Glomerular visceral epithelial cell (primary cell): Measurements from ENCODE around the gene SLC35B4.

Source experiments
- DNase-seq: peaks from one replicate; pipeline ENCODE4 v3.0.0-alpha.2; 2016; ENCODE audit errors: extremely low spot score

The SLC35B4 gene

GRCh38 chr7:134316539-134317344 is at the start of gene SLC35B4:
TSS of gene SLC35B4 (minus strand) at chr7:134316930. CDS start at chr7:134316751, 179 bp downstream.
- DNase-seq, result peak; percentile 96

DNA sequence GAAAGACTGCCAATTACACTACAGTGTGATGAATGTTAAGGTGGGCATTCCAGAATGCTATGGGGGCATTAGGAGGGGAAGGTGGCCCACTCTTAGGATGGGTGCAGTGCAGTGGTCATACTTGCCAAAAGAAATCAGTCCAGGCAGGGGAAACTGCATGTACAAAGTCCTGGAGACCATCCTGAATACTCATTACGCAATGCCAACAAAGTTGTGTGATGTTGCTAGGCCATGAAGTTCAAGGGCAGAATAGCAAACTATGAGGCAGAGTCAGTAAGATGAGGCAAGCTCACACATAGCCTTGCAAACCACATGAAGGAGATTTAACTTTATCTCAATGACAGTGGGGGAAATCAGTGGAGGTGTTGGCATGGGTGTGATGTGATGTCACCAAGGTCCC is 49.8 kb upstream of the SLC35B4 start:
- DNase-seq, result no peak

GRCh38 chr7:134365341-134366054 is 48.8 kb upstream of the SLC35B4 start:
- no peak for DNase-seq

DNA sequence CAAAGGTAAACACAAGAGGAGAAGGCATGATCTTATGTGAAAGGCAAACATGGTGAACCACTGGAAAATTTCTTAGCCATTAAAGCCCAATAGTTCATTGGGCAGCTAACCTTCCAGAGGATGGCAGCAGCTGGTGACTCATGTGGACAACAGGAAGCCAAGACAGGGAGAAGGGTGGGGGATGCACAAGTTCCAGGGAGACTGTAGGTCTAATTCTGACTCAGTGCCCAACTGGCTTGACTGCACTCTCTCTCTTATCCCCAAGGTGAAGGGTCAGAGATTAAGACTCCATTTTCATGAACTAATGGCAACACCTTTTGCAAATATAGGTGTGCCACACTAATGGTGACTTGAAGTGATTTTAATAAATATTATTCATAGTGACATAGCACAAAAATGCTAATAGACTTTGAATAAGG is 47.9 kb upstream of the SLC35B4 start:
- peak; percentile 56 for DNase-seq

DNA sequence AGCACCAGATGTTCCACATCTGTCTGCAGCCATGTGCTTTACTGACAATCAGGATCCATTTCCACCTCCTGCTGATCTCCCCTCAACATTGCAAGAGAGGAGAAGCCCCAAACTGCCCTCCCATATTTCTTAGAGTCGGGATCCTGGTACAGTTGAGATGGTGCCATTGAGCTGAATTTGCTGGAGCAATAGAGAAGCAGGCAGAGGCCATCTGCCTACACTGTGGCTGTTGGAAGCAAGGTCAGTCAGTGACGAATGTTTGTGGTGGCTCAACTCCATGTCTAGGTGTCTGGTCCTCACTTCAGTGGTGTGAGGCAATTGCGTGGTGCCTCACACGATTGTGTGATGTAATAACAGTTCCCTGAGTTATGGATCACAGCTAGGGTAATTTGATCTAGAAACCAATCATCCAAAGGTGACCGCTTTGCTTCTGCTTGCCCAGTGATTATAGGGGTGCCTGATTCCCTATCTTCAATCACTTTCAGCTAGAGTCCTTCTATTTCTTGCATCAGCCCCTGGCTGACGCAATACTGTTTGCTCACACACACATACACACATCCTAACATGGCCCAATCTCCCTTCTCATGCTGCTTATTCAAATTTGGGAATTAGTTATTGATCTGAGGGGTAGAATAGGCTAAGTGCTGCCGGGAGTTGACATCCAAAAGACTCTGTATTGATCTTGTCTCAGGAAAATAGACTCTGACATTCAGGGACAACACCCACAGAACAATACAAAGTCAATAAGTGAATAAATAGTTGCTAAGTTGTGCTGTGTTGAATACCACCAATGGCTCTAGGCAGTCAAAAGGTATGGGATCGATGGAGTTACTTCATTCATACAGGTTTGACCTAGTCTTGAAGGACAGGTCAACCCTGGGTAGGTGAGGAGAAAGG is 46.1 kb upstream of the SLC35B4 start:
- DNase-seq, result no peak

GRCh38 chr7:134359787-134360432 is 43.2 kb upstream of the SLC35B4 start:
- no peak for DNase-seq

GRCh38 chr7:134357486-134357885 is 40.8 kb upstream of the SLC35B4 start:
- DNase-seq, result no peak

GRCh38 chr7:134356421-134356936 is 39.7 kb upstream of the SLC35B4 start:
- no peak for DNase-seq

GRCh38 chr7:134355927-134356326 is 39.2 kb upstream of the SLC35B4 start:
- DNase-seq, result no peak

DNA sequence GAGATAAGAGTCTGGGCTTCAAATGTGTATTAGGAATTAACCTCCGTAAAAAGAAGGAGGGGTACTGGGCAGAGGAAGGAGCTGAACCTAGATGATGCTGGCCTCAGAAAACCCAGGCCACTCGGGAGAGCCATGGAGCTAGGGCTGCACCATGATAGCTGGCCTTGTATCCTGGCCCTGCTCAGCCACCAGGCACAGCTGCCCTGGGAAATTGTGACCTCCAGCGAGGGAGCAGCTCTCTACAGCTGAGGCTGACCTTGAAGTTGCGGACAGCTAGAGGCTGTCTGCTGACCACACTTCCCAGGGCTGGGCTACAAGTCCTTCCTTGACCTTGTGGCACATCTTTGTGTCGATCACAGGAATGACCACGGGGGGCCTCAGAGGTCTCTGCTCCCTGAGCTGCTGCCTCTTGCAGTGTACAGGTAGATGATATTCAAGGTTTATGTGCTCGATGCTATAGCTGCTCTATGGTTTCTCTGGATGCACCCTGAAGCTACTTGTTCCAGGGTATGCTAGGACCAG is 38.3 kb upstream of the SLC35B4 start:
- DNase-seq, result no peak

- DNase-seq, result no peak
Observed at GRCh38 chr7:134353411-134353810, 36.7 kb upstream of the SLC35B4 start.

DNA sequence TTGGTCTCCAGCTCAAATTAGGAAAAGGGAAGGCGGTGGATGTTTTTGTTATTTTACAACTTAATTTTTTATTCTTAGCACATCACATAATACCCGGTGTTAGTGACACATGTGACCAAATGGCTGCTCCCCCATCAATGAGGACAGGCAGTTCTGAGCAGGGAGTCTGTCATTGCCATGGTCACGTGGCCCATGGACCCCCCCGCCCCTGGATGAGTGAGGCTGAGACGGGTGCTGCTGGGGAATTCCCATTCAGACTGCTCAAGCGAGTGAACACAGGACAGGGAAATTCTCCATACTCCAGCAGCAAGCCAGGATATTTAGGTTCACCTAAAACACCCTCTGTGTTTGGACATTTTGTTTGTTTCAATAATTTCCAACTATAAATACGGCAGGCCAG is 34.7 kb upstream of the SLC35B4 start:
- DNase-seq, result peak; percentile 42

DNA sequence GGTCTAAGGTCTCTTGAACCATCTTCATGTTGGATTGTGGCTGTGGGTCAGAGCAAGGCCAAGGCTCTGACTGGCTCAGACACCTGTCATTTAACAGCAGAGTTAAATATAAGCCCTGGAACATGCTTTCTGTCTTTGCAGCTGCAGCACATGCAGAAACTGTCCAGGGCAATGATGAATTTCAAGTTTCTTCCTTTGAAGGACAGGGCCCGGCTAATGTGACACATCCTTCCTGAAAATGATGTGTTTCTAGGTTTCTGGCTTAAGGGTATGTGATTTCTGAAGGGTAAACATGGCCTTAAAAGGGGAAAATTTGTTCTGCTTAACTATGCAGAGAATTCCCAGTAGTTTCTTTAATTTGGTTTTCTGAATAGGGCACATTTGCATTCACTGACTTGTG is 34.0 kb upstream of the SLC35B4 start:
- DNase-seq, result no peak

DNA sequence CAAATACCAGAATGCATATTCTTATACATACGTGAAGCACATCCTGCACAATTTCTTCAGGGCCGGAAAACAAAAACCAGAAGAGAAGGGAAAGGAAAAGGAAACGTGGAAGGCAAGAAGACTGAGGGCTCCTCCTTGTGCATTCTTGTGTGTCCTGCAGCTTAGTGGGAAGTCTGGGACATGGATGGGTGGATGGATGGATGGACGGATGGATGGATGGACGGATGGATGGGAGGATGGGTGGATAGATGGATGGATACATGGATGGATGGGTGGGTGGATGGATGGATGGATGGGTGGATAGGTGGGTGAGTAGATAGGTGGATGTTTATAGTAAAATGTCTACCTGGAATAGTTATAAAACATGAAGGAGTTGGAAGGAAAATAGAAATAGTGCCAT is 30.8 kb upstream of the SLC35B4 start:
- no peak for DNase-seq

DNA sequence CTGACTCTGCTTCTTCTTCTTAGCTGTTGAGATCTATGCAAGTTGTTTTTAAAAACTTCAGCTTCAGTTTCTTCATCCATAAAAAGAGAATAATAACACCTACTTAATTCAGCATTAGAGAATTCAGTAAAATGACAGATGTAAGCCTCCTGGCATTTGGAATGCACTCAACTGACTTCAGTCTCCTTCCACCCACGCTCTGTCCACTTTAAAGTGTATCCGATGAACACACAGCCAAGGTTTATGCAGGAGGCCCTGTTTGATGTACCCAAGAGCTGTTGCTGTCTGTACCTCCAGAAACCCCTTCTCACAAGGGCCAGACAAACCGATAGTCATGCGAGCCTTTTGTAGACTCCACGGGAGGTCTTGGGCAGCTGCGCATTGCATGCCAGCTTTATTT is 27.1 kb upstream of the SLC35B4 start:
- no peak for DNase-seq

GRCh38 chr7:134343136-134343535 is 26.4 kb upstream of the SLC35B4 start:
- no peak for DNase-seq

DNA sequence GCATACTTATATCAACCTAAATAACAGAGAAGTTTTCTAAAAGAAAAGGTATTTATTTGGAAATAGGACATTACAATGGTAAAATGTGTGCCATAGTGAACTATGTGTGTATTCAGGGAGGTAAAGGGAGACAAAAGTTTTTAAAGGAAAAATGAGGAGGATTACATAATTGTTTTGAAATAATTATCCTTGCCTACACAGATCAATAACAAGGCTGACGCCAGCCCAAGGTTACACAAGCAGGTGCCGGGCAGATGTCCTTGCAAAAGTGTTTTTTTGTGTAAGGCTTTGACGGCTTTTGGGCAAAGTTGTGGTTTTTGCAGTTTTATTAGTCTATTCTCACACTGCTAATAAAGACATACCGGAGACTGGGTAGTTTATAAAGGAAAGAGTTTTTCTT is 22.7 kb upstream of the SLC35B4 start:
- no peak for DNase-seq

DNA sequence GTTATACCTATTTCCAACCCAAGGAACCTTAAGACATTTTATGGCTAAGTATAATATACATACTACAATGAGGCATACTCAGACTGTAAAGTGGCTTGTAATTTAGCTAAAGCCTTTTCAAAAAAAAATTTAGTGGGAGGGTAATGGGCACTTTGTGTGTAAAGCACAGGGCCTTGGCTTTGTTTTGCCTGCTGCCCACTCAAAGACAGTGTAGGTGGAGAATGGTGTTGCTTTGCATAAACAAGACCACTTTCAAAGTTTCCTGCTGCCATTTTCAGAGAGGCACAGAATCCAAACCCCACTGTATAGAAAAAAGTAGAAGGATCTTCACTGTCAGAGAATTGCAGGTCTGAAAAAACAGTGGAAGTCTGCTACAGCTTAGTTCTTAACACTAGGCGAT is 21.2 kb upstream of the SLC35B4 start:
- DNase-seq, result no peak

- DNase-seq, result no peak
Observed at GRCh38 chr7:134334408-134334807, 17.7 kb upstream of the SLC35B4 start.

DNA sequence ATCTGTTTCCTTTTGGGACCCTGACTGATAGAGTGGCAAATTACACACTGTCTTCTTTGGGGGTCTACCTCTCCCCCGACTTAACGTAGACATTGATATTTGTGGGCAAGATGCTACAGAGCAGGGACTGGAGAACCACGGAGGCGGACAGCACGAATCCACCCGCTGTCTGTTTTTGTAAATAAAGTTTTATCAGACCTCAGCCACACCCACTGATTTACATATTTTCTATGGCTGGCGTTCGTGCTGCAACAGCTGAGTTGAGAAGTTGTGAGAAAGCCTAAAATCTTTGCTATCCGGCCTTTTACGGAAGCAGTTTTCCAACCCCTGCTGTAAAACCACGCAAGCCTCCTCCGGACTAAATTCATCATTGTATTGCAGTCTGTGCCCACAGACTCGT is 17.2 kb upstream of the SLC35B4 start:
- no peak for DNase-seq

DNA sequence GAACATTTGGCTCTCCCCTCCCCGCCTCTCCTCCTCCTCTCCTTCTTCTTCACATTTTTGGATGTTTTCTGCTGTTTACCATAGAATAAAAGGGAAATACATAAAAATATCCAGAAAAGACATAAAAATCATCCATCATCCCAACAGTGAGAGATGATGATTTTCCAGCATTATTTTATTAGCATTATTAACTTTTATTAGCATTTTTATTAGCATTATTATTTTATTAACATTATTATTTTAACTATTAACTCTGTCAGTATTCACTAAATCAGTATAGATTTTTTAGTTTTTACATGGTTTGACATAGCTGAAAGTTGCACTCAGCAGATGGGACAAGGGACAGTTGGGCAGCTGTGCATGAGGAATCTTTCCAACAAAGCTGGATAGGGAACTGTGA is 16.2 kb upstream of the SLC35B4 start:
- no peak for DNase-seq
